T-cell (primary cell): ENCODE results near the gene HDAC9. TPM values are rescaled to one million over a fixed set of nuclear protein-coding genes. Genes with fewer than 3 reads are reported as not detected.

Source experiments
- ATAC-seq, 4 experiments: fragments of 200-7000 bp in 3 of 4; fragments of 150-1000 bp in 1 of 4; cut with Tn5 transposase; replicated peaks in 1 of 4; 1 replicate in 3 of 4; 2 replicates in 1 of 4; pipeline ENCODE4 v1.10.0; 2021; ENCODE audit warnings: moderate library complexity in 3 of 4, mild to moderate bottlenecking in 2 of 4, moderate number of reproducible peaks in 1 of 4
- CTCF ChIA-PET, 2 donors: fragments of 300-600 bp; sonication (Branson Sonifier 250); formaldehyde crosslinking; loops; one replicate each; lab custom pipeline; 2022; ENCODE audit warnings: antibody characterized with exemption in 2 of 2; lab: Charles Lee
- POLR2A ChIA-PET, 2 donors: fragments of 300-600 bp; sonication (Branson Sonifier 250); formaldehyde crosslinking; loops; one replicate each; lab custom pipeline; 2022; ENCODE audit warnings: antibody characterized with exemption in 2 of 2; lab: Charles Lee
- DNase-seq, 35 experiments: peaks; one replicate each; pipeline versions ENCODE4 v3.0.0 to v3.0.0-alpha.2; 2013 to 2023
- H3K27ac ChIP-seq: one replicate; pipeline ENCODE4 v1.5.1; 2013; ENCODE audit warnings: low read length
- H3K27me3 ChIP-seq, 2 experiments: replicated peaks in 1 of 2; 1 replicate in 1 of 2; 2 replicates in 1 of 2; pipeline versions ENCODE4 v1.6.1 to v1.7.0; 2013; ENCODE audit warnings: low read length in 1 of 2, mixed read lengths in 1 of 2; ENCODE audit not compliant: control insufficient read depth in 2 of 2, insufficient read depth in 2 of 2; ENCODE audit errors: extremely low read depth in 1 of 2
- H3K36me3 ChIP-seq, 2 donors: 1 replicate in 1 of 2; 2 replicates in 1 of 2; pipeline versions ENCODE4 v1.6.1 to v1.7.0; 2013; ENCODE audit warnings: low read length in 1 of 2; ENCODE audit not compliant: control insufficient read depth in 2 of 2, insufficient read depth in 1 of 2; ENCODE audit errors: extremely low read depth in 1 of 2
- H3K4me1 ChIP-seq, 2 experiments: 1 replicate in 1 of 2; 2 replicates in 1 of 2; pipeline versions ENCODE4 v1.6.1 to v1.7.0; 2013; ENCODE audit warnings: low read length in 2 of 2, mixed read lengths in 1 of 2; ENCODE audit not compliant: insufficient read depth in 2 of 2, control insufficient read depth in 1 of 2; ENCODE audit errors: extremely low read depth in 1 of 2
- H3K4me3 ChIP-seq, 2 donors: 1 replicate in 1 of 2; 2 replicates in 1 of 2; pipeline versions ENCODE4 v1.5.1 to v1.7.0; 2013; ENCODE audit warnings: mild to moderate bottlenecking in 2 of 2, low read length in 1 of 2, moderate library complexity in 1 of 2; ENCODE audit not compliant: control insufficient read depth in 1 of 2; ENCODE audit errors: extremely low read depth in 1 of 2
- H3K9me3 ChIP-seq: 2 replicates; pipeline ENCODE4 v1.7.0; 2013
- H3K27ac Mint-ChIP-seq, 2 donors: one replicate each; pipeline ENCODE4 v1.8.0; 2020 to 2021; ENCODE audit warnings: mild to moderate bottlenecking in 2 of 2, mixed read lengths in 2 of 2
- H3K27me3 Mint-ChIP-seq, 2 donors: one replicate each; pipeline ENCODE4 v1.8.0; 2021 to 2022; ENCODE audit warnings: mixed read lengths in 2 of 2
- H3K36me3 Mint-ChIP-seq: one replicate; pipeline ENCODE4 v1.8.0; 2021; ENCODE audit warnings: mixed read lengths
- H3K4me1 Mint-ChIP-seq, 3 donors: one replicate each; pipeline ENCODE4 v1.8.0; 2020 to 2022; ENCODE audit warnings: mixed read lengths in 3 of 3, mild to moderate bottlenecking in 1 of 3
- H3K4me3 Mint-ChIP-seq, 3 donors: one replicate each; pipeline ENCODE4 v1.8.0; 2020 to 2022; ENCODE audit warnings: mild to moderate bottlenecking in 3 of 3, mixed read lengths in 3 of 3, moderate library complexity in 3 of 3
- H3K9me3 Mint-ChIP-seq, 3 donors: one replicate each; pipeline ENCODE4 v1.8.0; 2020 to 2022; ENCODE audit warnings: mixed read lengths in 3 of 3
- WGBS: methylation state at CpG from one replicate; pipeline ENCODE4 v1.1.5; 2013; ENCODE audit warnings: missing lambda C conversion rate; ENCODE audit not compliant: insufficient coverage; 5-methylcytosine and 5-hydroxymethylcytosine counted together
- total RNA-seq, 35 experiments: library from RNA in 6 of 35; stranded (reverse) in 6 of 35; fragments of 120-200 nt in 1 of 35; gene quantifications; one replicate each; pipeline versions ENCODE4 v1.2.1 to v1.2.4 and lab custom pipeline; 2013 to 2026

HDAC9 gene
- total RNA-seq, 5 donors from 2014 or later (not counting 1 experiment from before 2014, with no cell fraction given), result 2.8 to 6.7 (median 4.7) TPM

GRCh38 chr7:19000410-19000809 is 504.9 kb downstream of the HDAC9 start:
- POLR2A ChIA-PET, result no interaction called here
- peaks cover 0 to 2% (median 0%) of the 10 kb centered on the region in 3 donors for H3K9me3 Mint-ChIP-seq
- no peak overlapping the region for H3K4me3 Mint-ChIP-seq

DNA sequence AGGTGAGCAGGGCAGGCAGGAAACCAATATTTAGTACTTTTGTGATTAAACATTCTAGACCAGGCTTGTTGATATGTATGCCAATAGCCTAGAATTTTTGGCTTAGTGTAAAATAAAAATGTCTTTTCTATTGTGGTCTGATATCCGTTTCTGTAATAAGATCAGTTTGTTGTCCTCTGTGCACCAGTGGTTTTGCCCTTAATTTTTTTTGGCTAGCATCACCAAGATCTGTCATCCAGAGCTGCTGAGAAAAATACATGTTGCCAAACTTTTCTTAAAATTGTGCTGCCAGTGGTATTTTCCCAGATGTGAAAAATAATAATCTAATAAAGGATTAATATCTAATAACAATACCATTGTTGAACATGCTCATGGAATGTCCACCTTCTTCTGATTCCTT is 506.3 kb downstream of the HDAC9 start:
- no peaks in the 10 kb centered on the region for H3K27me3 ChIP-seq
- ChIA-PET POLR2A (no interaction called here), CTCF (no interaction called here)
- ATAC-seq (no peak), DNase-seq (no peak)
- H3K27ac Mint-ChIP-seq, result no peak overlapping the region
- H3K4me3 Mint-ChIP-seq, result no peak overlapping the region
- 67% methylated on average over 1 of the region's 1 CpG for WGBS
- no peaks in the 10 kb centered on the region for H3K36me3 Mint-ChIP-seq
- no peaks in the 10 kb centered on the region for H3K4me1 Mint-ChIP-seq
- no peaks in the 10 kb centered on the region for H3K36me3 ChIP-seq
- no peak overlapping the region for H3K4me3 ChIP-seq
- peaks cover 0 to 2% (median 0%) of the 10 kb centered on the region in 3 donors for H3K9me3 Mint-ChIP-seq
- H3K4me1 ChIP-seq, result no peaks in the 10 kb centered on the region
- no peak overlapping the region for H3K27ac ChIP-seq
- H3K27me3 Mint-ChIP-seq, result no peaks in the 10 kb centered on the region
- no peaks in the 10 kb centered on the region for H3K9me3 ChIP-seq

More at GRCh38 chr7:19000410-19000809, 504.9 kb downstream of the HDAC9 start:
- H3K9me3 ChIP-seq, result no peaks in the 10 kb centered on the region
- WGBS, result no CpG with 5 or more reads among the region's 4 CpGs
- H3K4me3 ChIP-seq, result no peak overlapping the region
- Mint-ChIP-seq H3K4me1 (no peaks in the 10 kb centered on the region), H3K27ac (no peak overlapping the region), H3K27me3 (no peaks in the 10 kb centered on the region), H3K36me3 (no peaks in the 10 kb centered on the region)
- CTCF ChIA-PET, result no interaction called here
- H3K36me3 ChIP-seq, result no peaks in the 10 kb centered on the region
- H3K27ac ChIP-seq, result no peak overlapping the region
- H3K27me3 ChIP-seq, result no peaks in the 10 kb centered on the region
- DNase-seq (no peak), ATAC-seq (no peak)
- no peaks in the 10 kb centered on the region for H3K4me1 ChIP-seq

- Histone ChIP-seq H3K4me3 (no peak overlapping the region), H3K9me3 (no peaks in the 10 kb centered on the region), H3K4me1 (no peaks in the 10 kb centered on the region), H3K36me3 (no peaks in the 10 kb centered on the region), H3K27ac (no peak overlapping the region), H3K27me3 (no peaks in the 10 kb centered on the region)
- Mint-ChIP-seq H3K36me3 (no peaks in the 10 kb centered on the region), H3K4me3 (no peak overlapping the region), H3K27ac (no peak overlapping the region), H3K9me3 (peaks cover 0 to 11% (median 5%) of the 10 kb centered on the region in 3 donors), H3K27me3 (no peaks in the 10 kb centered on the region), H3K4me1 (no peaks in the 10 kb centered on the region)
- DNase-seq (no peak), ATAC-seq (no peak)
- ChIA-PET CTCF (no interaction called here), POLR2A (no interaction called here)
- 62% methylated on average over 2 of the region's 5 CpGs for WGBS
These were observed 513.8 kb downstream of the HDAC9 start for GRCh38 chr7:19009241-19009935.

- no peak for ATAC-seq
- Histone ChIP-seq H3K36me3 (no peaks in the 10 kb centered on the region), H3K4me3 (no peak overlapping the region), H3K27ac (no peak overlapping the region), H3K27me3 (no peaks in the 10 kb centered on the region), H3K4me1 (no peaks in the 10 kb centered on the region), H3K9me3 (no peaks in the 10 kb centered on the region)
- ChIA-PET POLR2A (no interaction called here), CTCF (no interaction called here)
- Mint-ChIP-seq H3K27ac (no peak overlapping the region), H3K9me3 (peaks cover 0 to 15% (median 6%) of the 10 kb centered on the region in 3 donors), H3K4me3 (no peak overlapping the region), H3K36me3 (no peaks in the 10 kb centered on the region), H3K4me1 (no peaks in the 10 kb centered on the region), H3K27me3 (no peaks in the 10 kb centered on the region)
- DNase-seq, result no peak
These were observed 514.4 kb downstream of the HDAC9 start for GRCh38 chr7:19009936-19010280.

GRCh38 chr7:19011212-19011611 is 515.7 kb downstream of the HDAC9 start:
- WGBS, result 86% methylated on average over 6 of the region's 7 CpGs
- CTCF ChIA-PET, result no interaction called here
- Histone ChIP-seq H3K36me3 (no peaks in the 10 kb centered on the region), H3K27me3 (no peaks in the 10 kb centered on the region), H3K9me3 (no peaks in the 10 kb centered on the region), H3K27ac (no peak overlapping the region), H3K4me1 (no peaks in the 10 kb centered on the region), H3K4me3 (no peak overlapping the region)
- no peak for DNase-seq
- H3K4me1 Mint-ChIP-seq, result no peaks in the 10 kb centered on the region
- H3K4me3 Mint-ChIP-seq, result no peak overlapping the region
- no peaks in the 10 kb centered on the region for H3K27me3 Mint-ChIP-seq
- no peak overlapping the region for H3K27ac Mint-ChIP-seq
- H3K9me3 Mint-ChIP-seq, result peaks cover 0 to 23% (median 13%) of the 10 kb centered on the region in 3 donors
- H3K36me3 Mint-ChIP-seq, result no peaks in the 10 kb centered on the region
- POLR2A ChIA-PET, result no interaction called here
- ATAC-seq, result no peak

GRCh38 chr7:19015098-19015497 is 519.5 kb downstream of the HDAC9 start:
- H3K4me1 ChIP-seq, result no peaks in the 10 kb centered on the region
- no peaks in the 10 kb centered on the region for H3K9me3 ChIP-seq
- no peak overlapping the region for H3K27ac ChIP-seq
- H3K36me3 ChIP-seq, result no peaks in the 10 kb centered on the region
- ChIA-PET CTCF (no interaction called here), POLR2A (no interaction called here)
- Mint-ChIP-seq H3K27me3 (no peaks in the 10 kb centered on the region), H3K4me1 (no peaks in the 10 kb centered on the region), H3K27ac (no peak overlapping the region), H3K36me3 (no peaks in the 10 kb centered on the region), H3K9me3 (peaks cover 12 to 34% (median 22%) of the 10 kb centered on the region in 3 donors), H3K4me3 (no peak overlapping the region)
- WGBS, result no CpG with 5 or more reads among the region's 3 CpGs
- ATAC-seq (no peak), DNase-seq (no peak)
- no peak overlapping the region for H3K4me3 ChIP-seq
- H3K27me3 ChIP-seq, result no peaks in the 10 kb centered on the region

GRCh38 chr7:19016140-19016539 is 520.6 kb downstream of the HDAC9 start:
- no peaks in the 10 kb centered on the region for H3K27me3 Mint-ChIP-seq
- Histone ChIP-seq H3K27ac (no peak overlapping the region), H3K36me3 (no peaks in the 10 kb centered on the region), H3K9me3 (no peaks in the 10 kb centered on the region), H3K4me3 (no peak overlapping the region), H3K27me3 (no peaks in the 10 kb centered on the region), H3K4me1 (no peaks in the 10 kb centered on the region)
- no peak for DNase-seq
- ChIA-PET CTCF (no interaction called here), POLR2A (no interaction called here)
- H3K36me3 Mint-ChIP-seq, result no peaks in the 10 kb centered on the region
- no peak overlapping the region for H3K27ac Mint-ChIP-seq
- peaks cover 15 to 31% (median 22%) of the 10 kb centered on the region in 3 donors for H3K9me3 Mint-ChIP-seq
- H3K4me1 Mint-ChIP-seq, result no peaks in the 10 kb centered on the region
- no peak for ATAC-seq
- WGBS, result 88% methylated on average over 1 of the region's 1 CpG
- H3K4me3 Mint-ChIP-seq, result no peak overlapping the region
